Keratinocyte (primary cell): ENCODE data around the gene TMEM123. TPM values are rescaled to one million over a fixed set of nuclear protein-coding genes. Genes with fewer than 3 reads are reported as not detected.

Experiments used
- DNase-seq: peaks from one replicate; pipeline ENCODE4 v3.0.0-alpha.2; 2011; ENCODE audit warnings: low read depth, missing footprints, low spot score
- FAIRE-seq: peaks from 2 replicates; lab custom pipeline; 2011; peaks lifted over from hg19 to GRCh38; lab: Jason Lieb, UNC
- H2AFZ ChIP-seq: 2 replicates; pipeline ENCODE4 v1.6.0; 2012; ENCODE audit warnings: low read length, control low read depth, inconsistent platforms; ENCODE audit not compliant: control insufficient read depth
- H3K27ac ChIP-seq: 2 replicates; pipeline ENCODE4 v1.5.1; 2011; ENCODE audit warnings: low read length; ENCODE audit not compliant: control insufficient read depth, insufficient read depth
- H3K27me3 ChIP-seq: 3 replicates; pipeline ENCODE4 v1.6.0; 2011; ENCODE audit warnings: low read length; ENCODE audit not compliant: control insufficient read depth, insufficient read depth; ENCODE audit errors: extremely low read depth
- H3K36me3 ChIP-seq, 2 experiments: 2 replicates in 1 of 2; 3 replicates in 1 of 2; pipeline ENCODE4 v1.5.1; 2011; ENCODE audit warnings: low read length in 2 of 2, mild to moderate bottlenecking in 1 of 2; ENCODE audit not compliant: control insufficient read depth in 2 of 2, insufficient read depth in 2 of 2; ENCODE audit errors: extremely low read depth in 1 of 2
- H3K4me1 ChIP-seq: 3 replicates; pipeline ENCODE4 v1.5.1; 2011; ENCODE audit warnings: low read length; ENCODE audit not compliant: control insufficient read depth, insufficient read depth; ENCODE audit errors: extremely low read depth
- H3K4me2 ChIP-seq: 3 replicates; pipeline ENCODE4 v1.6.0; 2011; ENCODE audit warnings: low read depth, low read length; ENCODE audit not compliant: control insufficient read depth, insufficient read depth; ENCODE audit errors: extremely low read depth
- H3K4me3 ChIP-seq, 3 experiments: fragments of 200-600 bp in 1 of 3; sonication (generic) in 1 of 3; 2 replicates in 2 of 3; 3 replicates in 1 of 3; pipeline ENCODE4 v1.5.1; 2011 to 2016; ENCODE audit warnings: low read length in 3 of 3, mild to moderate bottlenecking in 3 of 3, control low read depth in 2 of 3, inconsistent platforms in 1 of 3, low read depth in 1 of 3, mixed read lengths in 1 of 3, mixed run types in 1 of 3, moderate library complexity in 1 of 3; ENCODE audit not compliant: control insufficient read depth in 2 of 3, insufficient read depth in 2 of 3; ENCODE audit errors: extremely low read depth in 1 of 3
- H3K79me2 ChIP-seq: 2 replicates; pipeline ENCODE4 v1.6.0; 2012; ENCODE audit warnings: low read length; ENCODE audit not compliant: control insufficient read depth, insufficient read depth
- H3K9ac ChIP-seq: 3 replicates; pipeline ENCODE4 v1.6.0; 2011; ENCODE audit warnings: low read length; ENCODE audit not compliant: control insufficient read depth, insufficient read depth; ENCODE audit errors: extremely low read depth
- H3K9me1 ChIP-seq: 3 replicates; pipeline ENCODE4 v1.6.0; 2011; ENCODE audit warnings: low read length; ENCODE audit not compliant: control insufficient read depth, insufficient read depth; ENCODE audit errors: extremely low read depth
- H3K9me3 ChIP-seq: 2 replicates; pipeline ENCODE4 v1.5.1; 2012; ENCODE audit warnings: low read depth, low read length; ENCODE audit not compliant: control insufficient read depth
- H4K20me1 ChIP-seq: 3 replicates; pipeline ENCODE4 v1.6.0; 2011; ENCODE audit warnings: low read length; ENCODE audit not compliant: control insufficient read depth, insufficient read depth; ENCODE audit errors: extremely low read depth
- EZH2 ChIP-seq: IDR thresholded peaks from one replicate; pipeline ENCODE4 v1.6.1; 2012; ENCODE audit warnings: inconsistent platforms, mild to moderate bottlenecking, low read length, moderate library complexity
- dilution Hi-C: fragments of 300-500 bp; cut with MboI; formaldehyde crosslinking; loops from one replicate; pipeline ENCODE4 v1.7.0; 2020; ENCODE audit warnings: low sequenced_read_pairs; ENCODE audit not compliant: extremely low pct_ligation_motif_present
- polyA plus RNA-seq, 5 experiments: library from polyadenylated mRNA; depleted of rRNA in 3 of 5; stranded (reverse) in 3 of 5; stranded (forward) in 1 of 5; unstranded in 1 of 5; fragments of >200 nt; gene quantifications; 1 replicate in 1 of 5; 2 replicates in 3 of 5; 3 replicates in 1 of 5; pipeline versions ENCODE4 v1.2.1 to v1.2.3, GENCODE V29; 2011 to 2012; ENCODE audit warnings: missing spikeins in 2 of 5, low read depth in 1 of 5, low replicate concordance in 1 of 5
- TF ChIP-seq, protein P1 (sequence below), 3 experiments: IDR thresholded peaks in 1 of 3; conservative IDR thresholded peaks in 1 of 3; optimal IDR thresholded peaks in 1 of 3; 2 replicates in 2 of 3; 3 replicates in 1 of 3; pipeline versions ENCODE3 to v1.5.1; 2011; ENCODE audit warnings: low read length in 3 of 3, mild to moderate bottlenecking in 3 of 3, moderate library complexity in 2 of 3, control low read depth in 1 of 3, inconsistent platforms in 1 of 3; ENCODE audit not compliant: insufficient read depth in 2 of 3; ENCODE audit errors: extremely low read depth in 1 of 3

TMEM123 gene
- polyA plus RNA-seq, 1 donor (not counting 4 experiments of a cell fraction or from before 2014, with no cell fraction given) = 408 TPM

DNA sequence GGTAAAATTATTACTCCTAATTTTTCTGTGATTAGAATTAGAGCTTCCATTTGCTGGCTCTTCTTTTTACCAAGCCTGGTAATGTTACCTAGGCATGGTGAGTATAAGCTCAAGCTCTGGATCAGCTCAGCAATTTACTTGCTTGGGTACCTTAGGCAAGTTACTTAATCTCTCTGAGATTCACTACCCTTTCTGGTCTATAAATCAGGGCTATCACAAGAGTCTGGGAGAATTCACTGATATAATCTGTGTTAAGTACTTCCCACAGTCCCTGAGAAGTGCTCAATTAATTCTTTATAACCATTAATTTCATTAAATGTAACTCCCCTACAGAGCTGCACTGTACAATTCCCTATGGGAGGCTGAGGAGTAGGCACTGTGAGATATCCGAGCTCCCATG lies 44.2 kb downstream of the TMEM123 start:
- Histone ChIP-seq H4K20me1 (peaks cover 3% of the 10 kb centered on the region), H3K27ac (no peak overlapping the region), H3K4me1 (no peaks in the 10 kb centered on the region), H3K36me3 (peaks cover 2 to 3% of the 10 kb centered on the region in 2 experiments), H3K4me3 (no peak overlapping the region), H3K9me1 (no peaks in the 10 kb centered on the region), H3K27me3 (no peaks in the 10 kb centered on the region), H3K9ac (no peak overlapping the region), H3K4me2 (no peak overlapping the region), H3K9me3 (no peaks in the 10 kb centered on the region), H3K79me2 (peaks cover 50% of the 10 kb centered on the region), H2AFZ (no peak overlapping the region)
- FAIRE-seq (no peak), DNase-seq (no peak)
- dilution Hi-C loops = no loop called here
- TF ChIP-seq, protein P1, sequence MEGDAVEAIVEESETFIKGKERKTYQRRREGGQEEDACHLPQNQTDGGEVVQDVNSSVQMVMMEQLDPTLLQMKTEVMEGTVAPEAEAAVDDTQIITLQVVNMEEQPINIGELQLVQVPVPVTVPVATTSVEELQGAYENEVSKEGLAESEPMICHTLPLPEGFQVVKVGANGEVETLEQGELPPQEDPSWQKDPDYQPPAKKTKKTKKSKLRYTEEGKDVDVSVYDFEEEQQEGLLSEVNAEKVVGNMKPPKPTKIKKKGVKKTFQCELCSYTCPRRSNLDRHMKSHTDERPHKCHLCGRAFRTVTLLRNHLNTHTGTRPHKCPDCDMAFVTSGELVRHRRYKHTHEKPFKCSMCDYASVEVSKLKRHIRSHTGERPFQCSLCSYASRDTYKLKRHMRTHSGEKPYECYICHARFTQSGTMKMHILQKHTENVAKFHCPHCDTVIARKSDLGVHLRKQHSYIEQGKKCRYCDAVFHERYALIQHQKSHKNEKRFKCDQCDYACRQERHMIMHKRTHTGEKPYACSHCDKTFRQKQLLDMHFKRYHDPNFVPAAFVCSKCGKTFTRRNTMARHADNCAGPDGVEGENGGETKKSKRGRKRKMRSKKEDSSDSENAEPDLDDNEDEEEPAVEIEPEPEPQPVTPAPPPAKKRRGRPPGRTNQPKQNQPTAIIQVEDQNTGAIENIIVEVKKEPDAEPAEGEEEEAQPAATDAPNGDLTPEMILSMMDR (optimal IDR thresholded peaks at IDR 0.05 in 1 of 3, IDR thresholded peaks at IDR 0.05 in 1 of 3, conservative IDR thresholded peaks at IDR 0.05 in 1 of 3; ENCODE audit: extremely low read depth in 1 of 3, insufficient read depth in 2 of 3, low read length in 3 of 3) = no peak
- TF ChIP-seq EZH2 = no peak

DNA sequence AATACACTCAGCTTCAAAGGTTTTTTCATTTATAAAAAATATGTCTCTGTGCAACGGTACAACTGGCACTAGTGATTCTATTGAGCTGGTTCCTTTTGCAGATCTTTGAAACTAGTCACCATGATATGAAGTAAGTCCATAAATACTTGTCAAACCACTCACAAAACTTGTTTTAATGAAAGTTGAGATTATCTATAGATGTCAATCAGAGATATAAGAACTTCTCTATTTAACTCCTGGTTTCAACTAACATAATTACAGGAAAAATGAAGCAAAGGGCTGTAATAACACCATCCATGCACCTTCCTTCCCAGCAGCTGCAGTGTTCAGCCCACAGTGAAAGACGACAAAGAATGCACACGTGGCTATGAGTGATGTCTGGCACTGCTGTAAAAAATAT lies 44.7 kb downstream of the TMEM123 start:
- DNase-seq = no peak
- Histone ChIP-seq H3K4me1 (no peaks in the 10 kb centered on the region), H3K9me3 (no peaks in the 10 kb centered on the region), H3K36me3 (peaks cover 2 to 3% of the 10 kb centered on the region in 2 experiments), H3K9ac (no peak overlapping the region), H3K4me3 (no peak overlapping the region), H3K9me1 (no peaks in the 10 kb centered on the region), H3K27ac (no peak overlapping the region), H2AFZ (no peak overlapping the region), H3K79me2 (peaks cover 45% of the 10 kb centered on the region), H3K27me3 (no peaks in the 10 kb centered on the region), H4K20me1 (peaks cover 3% of the 10 kb centered on the region), H3K4me2 (no peak overlapping the region)
- dilution Hi-C loops = no loop called here
- TF ChIP-seq, protein P1 (optimal IDR thresholded peaks at IDR 0.05 in 1 of 3, IDR thresholded peaks at IDR 0.05 in 1 of 3, conservative IDR thresholded peaks at IDR 0.05 in 1 of 3; ENCODE audit: extremely low read depth in 1 of 3, insufficient read depth in 2 of 3, low read length in 3 of 3) = no peak
- TF ChIP-seq EZH2 = no peak
- no peak for FAIRE-seq
